SK-N-SH treated with all-trans-retinoic acid at 6 μM for 48 hours (cell line): ENCODE measurements around the gene TOB1.

ENCODE experiments used
- ATAC-seq: fragments of 200-7000 bp; cut with Tn5 transposase; 3 replicates; pipeline ENCODE4 v1.9.1; 2020; ENCODE audit warnings: mild to moderate bottlenecking, moderate library complexity
- ARNTL ChIP-seq: fragments of 450-650 bp; formaldehyde crosslinking; IDR thresholded peaks from 2 replicates; pipeline ENCODE4 v1.5.0; 2020; ENCODE audit warnings: low read depth, mild to moderate bottlenecking, moderate library complexity, borderline replicate concordance
- BACH2 ChIP-seq: fragments of 250-450 bp; sonication (Bioruptor Pico); IDR thresholded peaks from 2 replicates; pipeline ENCODE4 v1.9.0; 2021; ENCODE audit warnings: mild to moderate bottlenecking, borderline replicate concordance
- CSDC2 ChIP-seq: fragments of 250-450 bp; sonication (Bioruptor Pico); IDR thresholded peaks from 2 replicates; pipeline ENCODE4 v1.5.0; 2020; ENCODE audit warnings: mild to moderate bottlenecking, moderate library complexity
- ESRRG ChIP-seq: fragments of 250-450 bp; sonication (Bioruptor Pico); IDR thresholded peaks from 2 replicates; pipeline ENCODE4 v1.6.1; 2021; ENCODE audit warnings: mild to moderate bottlenecking
- ISL1 ChIP-seq: fragments of 250-450 bp; sonication (Bioruptor Pico); IDR thresholded peaks from 2 replicates; pipeline ENCODE4 v2.1.2; 2022; ENCODE audit warnings: mild to moderate bottlenecking, moderate library complexity
- OSR1 ChIP-seq: fragments of 250-450 bp; sonication (Bioruptor Pico); IDR thresholded peaks from 2 replicates; pipeline ENCODE4 v1.8.0; 2022; ENCODE audit warnings: moderate library complexity, mild to moderate bottlenecking, inconsistent platforms
- POU6F1 ChIP-seq: fragments of 250-450 bp; sonication (Bioruptor Pico); IDR thresholded peaks from 2 replicates; pipeline ENCODE4 v1.8.0; 2021; ENCODE audit warnings: low read depth, mild to moderate bottlenecking, moderate library complexity, borderline replicate concordance
- PPARA ChIP-seq: fragments of 250-450 bp; sonication (Bioruptor Pico); IDR thresholded peaks from 2 replicates; pipeline ENCODE4 v1.5.0; 2020; ENCODE audit warnings: mild to moderate bottlenecking, borderline replicate concordance
- RARB ChIP-seq: fragments of 250-450 bp; sonication (Bioruptor Pico); IDR thresholded peaks from 2 replicates; pipeline ENCODE4 v1.8.0; 2021; ENCODE audit warnings: mild to moderate bottlenecking, moderate library complexity
- SNAI2 ChIP-seq: fragments of 250-450 bp; sonication (Bioruptor Pico); IDR thresholded peaks from 2 replicates; pipeline ENCODE4 v1.5.0; 2020; ENCODE audit warnings: mild to moderate bottlenecking, moderate library complexity
- TOX ChIP-seq: fragments of 250-450 bp; sonication (Bioruptor Pico); IDR thresholded peaks from 2 replicates; pipeline ENCODE4 v1.8.0; 2021; ENCODE audit warnings: mild to moderate bottlenecking, moderate library complexity, borderline replicate concordance
- ZFP30 ChIP-seq: fragments of 450-650 bp; formaldehyde crosslinking; IDR thresholded peaks from 2 replicates; pipeline ENCODE4 v1.5.0; 2022; ENCODE audit warnings: mild to moderate bottlenecking, moderate library complexity
- ZNF565 ChIP-seq: fragments of 450-650 bp; formaldehyde crosslinking; conservative IDR thresholded peaks from 2 replicates; pipeline ENCODE4 v1.5.0; 2020; ENCODE audit warnings: low read depth, mild to moderate bottlenecking, moderate library complexity
- ZNF70 ChIP-seq: fragments of 450-650 bp; formaldehyde crosslinking; IDR thresholded peaks from 2 replicates; pipeline ENCODE4 v1.5.0; 2020; ENCODE audit warnings: mild to moderate bottlenecking, moderate library complexity
- ZNF8 ChIP-seq: fragments of 450-650 bp; formaldehyde crosslinking; IDR thresholded peaks from 2 replicates; pipeline ENCODE4 v1.5.0; 2020; ENCODE audit warnings: mild to moderate bottlenecking, moderate library complexity
- TF ChIP-seq, protein P1 (sequence below): fragments of 250-450 bp; sonication (Bioruptor Pico); IDR thresholded peaks from 2 replicates; pipeline ENCODE4 v1.5.1; 2020; ENCODE audit warnings: low read depth, mild to moderate bottlenecking, moderate library complexity
- TF ChIP-seq, protein P2 (sequence below): fragments of 250-450 bp; sonication (Bioruptor Pico); IDR thresholded peaks from 2 replicates; pipeline ENCODE4 v1.5.1; 2021; ENCODE audit warnings: mild to moderate bottlenecking, moderate library complexity

TOB1 gene

DNA sequence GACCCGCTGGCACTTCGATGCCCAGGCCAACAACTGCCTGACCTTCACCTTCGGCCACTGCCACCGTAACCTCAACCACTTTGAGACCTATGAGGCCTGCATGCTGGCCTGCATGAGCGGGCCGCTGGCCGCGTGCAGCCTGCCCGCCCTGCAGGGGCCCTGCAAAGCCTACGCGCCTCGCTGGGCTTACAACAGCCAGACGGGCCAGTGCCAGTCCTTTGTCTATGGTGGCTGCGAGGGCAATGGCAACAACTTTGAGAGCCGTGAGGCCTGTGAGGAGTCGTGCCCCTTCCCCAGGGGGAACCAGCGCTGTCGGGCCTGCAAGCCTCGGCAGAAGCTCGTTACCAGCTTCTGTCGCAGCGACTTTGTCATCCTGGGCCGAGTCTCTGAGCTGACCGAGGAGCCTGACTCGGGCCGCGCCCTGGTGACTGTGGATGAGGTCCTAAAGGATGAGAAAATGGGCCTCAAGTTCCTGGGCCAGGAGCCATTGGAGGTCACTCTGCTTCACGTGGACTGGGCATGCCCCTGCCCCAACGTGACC is 25.8 kb downstream of the TOB1 start (continued):
- TF ChIP-seq, protein P1, sequence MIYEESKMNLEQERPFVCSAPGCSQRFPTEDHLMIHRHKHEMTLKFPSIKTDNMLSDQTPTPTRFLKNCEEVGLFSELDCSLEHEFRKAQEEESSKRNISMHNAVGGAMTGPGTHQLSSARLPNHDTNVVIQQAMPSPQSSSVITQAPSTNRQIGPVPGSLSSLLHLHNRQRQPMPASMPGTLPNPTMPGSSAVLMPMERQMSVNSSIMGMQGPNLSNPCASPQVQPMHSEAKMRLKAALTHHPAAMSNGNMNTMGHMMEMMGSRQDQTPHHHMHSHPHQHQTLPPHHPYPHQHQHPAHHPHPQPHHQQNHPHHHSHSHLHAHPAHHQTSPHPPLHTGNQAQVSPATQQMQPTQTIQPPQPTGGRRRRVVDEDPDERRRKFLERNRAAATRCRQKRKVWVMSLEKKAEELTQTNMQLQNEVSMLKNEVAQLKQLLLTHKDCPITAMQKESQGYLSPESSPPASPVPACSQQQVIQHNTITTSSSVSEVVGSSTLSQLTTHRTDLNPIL = no peak
- TF ChIP-seq, all 23 proteins: peak for 0

- TF ChIP-seq PPARA (no peak), OSR1 (CRISPR knock-in tag) (no peak), RARB (CRISPR knock-in tag) (no peak), TOX (no peak), ZNF8 (CRISPR knock-in tag) (no peak), ZNF70 (CRISPR knock-in tag) (no peak)
- TF ChIP-seq, protein P1 = no peak
- TF ChIP-seq, protein P2, sequence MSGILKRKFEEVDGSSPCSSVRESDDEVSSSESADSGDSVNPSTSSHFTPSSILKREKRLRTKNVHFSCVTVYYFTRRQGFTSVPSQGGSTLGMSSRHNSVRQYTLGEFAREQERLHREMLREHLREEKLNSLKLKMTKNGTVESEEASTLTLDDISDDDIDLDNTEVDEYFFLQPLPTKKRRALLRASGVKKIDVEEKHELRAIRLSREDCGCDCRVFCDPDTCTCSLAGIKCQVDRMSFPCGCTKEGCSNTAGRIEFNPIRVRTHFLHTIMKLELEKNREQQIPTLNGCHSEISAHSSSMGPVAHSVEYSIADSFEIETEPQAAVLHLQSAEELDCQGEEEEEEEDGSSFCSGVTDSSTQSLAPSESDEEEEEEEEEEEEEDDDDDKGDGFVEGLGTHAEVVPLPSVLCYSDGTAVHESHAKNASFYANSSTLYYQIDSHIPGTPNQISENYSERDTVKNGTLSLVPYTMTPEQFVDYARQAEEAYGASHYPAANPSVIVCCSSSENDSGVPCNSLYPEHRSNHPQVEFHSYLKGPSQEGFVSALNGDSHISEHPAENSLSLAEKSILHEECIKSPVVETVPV (CRISPR knock-in tag) = no peak
- ATAC-seq = no peak
These were observed 26.4 kb downstream of the TOB1 start for GRCh38 chr17:50839591-50840310.

- TF ChIP-seq ISL1 (CRISPR knock-in tag) (no peak), ZNF565 (CRISPR knock-in tag) (no peak), CSDC2 (no peak), ARNTL (CRISPR knock-in tag) (no peak), ZFP30 (CRISPR knock-in tag) (no peak), ESRRG (CRISPR knock-in tag) (no peak), SNAI2 (CRISPR knock-in tag) (no peak), BACH2 (CRISPR knock-in tag) (no peak), POU6F1 (CRISPR knock-in tag) (no peak)
- TF ChIP-seq, protein P1 = no peak
- TF ChIP-seq, protein P2 (CRISPR knock-in tag) = no peak
- ATAC-seq = no peak
These were observed 27.9 kb downstream of the TOB1 start for GRCh38 chr17:50837980-50838954.
